Vagina (tissue), 2 donors: ENCODE measurements around the gene POLA1.

Experiments used
- CTCF ChIP-seq, 3 experiments: fragments of 450-650 bp in 2 of 3; fragments of 200-600 bp in 1 of 3; sonication (generic) in 1 of 3; IDR thresholded peaks; one replicate each; pipeline ENCODE4 v1.5.1; 2017 to 2019; ENCODE audit warnings: antibody characterized with exemption in 3 of 3, mild to moderate bottlenecking in 2 of 3, moderate library complexity in 2 of 3
- POLR2A ChIP-seq, 2 donors: fragments of 450-650 bp; IDR thresholded peaks; one replicate each; pipeline ENCODE4 v1.6.1; 2017; ENCODE audit warnings: antibody characterized with exemption in 2 of 2, mild to moderate bottlenecking in 2 of 2, moderate library complexity in 2 of 2

GRCh38 chrX:25020391-25020904 lies 326.7 kb downstream of the POLA1 start:
- TF ChIP-seq CTCF (IDR thresholded peaks at IDR 0.05): no peak
- no peak for TF ChIP-seq POLR2A (IDR thresholded peaks at IDR 0.05)
